Measurements from ENCODE around the gene GPR155. TPM values are rescaled to one million over a fixed set of nuclear protein-coding genes. Genes with fewer than 3 reads are reported as not detected.

GPR155 gene
- total RNA-seq, 1 donor from 2014 or later: 5.2 TPM

- Mint-ChIP-seq H3K36me3 (ENCODE audit: unreplicated experiment) (no peaks in the 10 kb centered on the region), H3K4me3 (ENCODE audit: unreplicated experiment) (no peak overlapping the region), H3K4me1 (ENCODE audit: unreplicated experiment) (no peaks in the 10 kb centered on the region), H3K9me3 (ENCODE audit: unreplicated experiment) (peaks cover 14% of the 10 kb centered on the region), H3K27me3 (ENCODE audit: unreplicated experiment) (peaks cover 43% of the 10 kb centered on the region), H3K27ac (ENCODE audit: unreplicated experiment) (no peak overlapping the region)
- no peak for DNase-seq (ENCODE audit: extremely low spot score, unreplicated experiment)
- TF ChIP-seq CTCF (IDR thresholded peaks at IDR 0.05): no peak
Observed at GRCh38 chr2:174516501-174517378, 29.9 kb upstream of the GPR155 start.

- peaks cover 18% of the 10 kb centered on the region for H3K27me3 Mint-ChIP-seq (ENCODE audit: unreplicated experiment)
- no peaks in the 10 kb centered on the region for H3K4me1 Mint-ChIP-seq (ENCODE audit: unreplicated experiment)
- DNase-seq (ENCODE audit: extremely low spot score, unreplicated experiment): no peak
- peaks cover 26% of the 10 kb centered on the region for H3K9me3 Mint-ChIP-seq (ENCODE audit: unreplicated experiment)
- H3K27ac Mint-ChIP-seq (ENCODE audit: unreplicated experiment): no peak overlapping the region
- H3K4me3 Mint-ChIP-seq (ENCODE audit: unreplicated experiment): no peak overlapping the region
- TF ChIP-seq CTCF (IDR thresholded peaks at IDR 0.05): no peak
- peaks cover 3% of the 10 kb centered on the region for H3K36me3 Mint-ChIP-seq (ENCODE audit: unreplicated experiment)
Observed at GRCh38 chr2:174512345-174512744, 25.5 kb upstream of the GPR155 start.

GRCh38 chr2:174511580-174512260, 24.9 kb upstream of the GPR155 start:
- Mint-ChIP-seq H3K36me3 (ENCODE audit: unreplicated experiment) (peaks cover 3% of the 10 kb centered on the region), H3K4me1 (ENCODE audit: unreplicated experiment) (no peaks in the 10 kb centered on the region), H3K27ac (ENCODE audit: unreplicated experiment) (no peak overlapping the region), H3K4me3 (ENCODE audit: unreplicated experiment) (no peak overlapping the region), H3K9me3 (ENCODE audit: unreplicated experiment) (peaks cover 26% of the 10 kb centered on the region), H3K27me3 (ENCODE audit: unreplicated experiment) (peaks cover 11% of the 10 kb centered on the region)
- TF ChIP-seq CTCF (IDR thresholded peaks at IDR 0.05): no peak
- DNase-seq (ENCODE audit: extremely low spot score, unreplicated experiment): no peak

GRCh38 chr2:174510583-174511189, 23.9 kb upstream of the GPR155 start:
- TF ChIP-seq CTCF (IDR thresholded peaks at IDR 0.05): no peak
- H3K27ac Mint-ChIP-seq (ENCODE audit: unreplicated experiment): no peak overlapping the region
- H3K27me3 Mint-ChIP-seq (ENCODE audit: unreplicated experiment): peaks cover 4% of the 10 kb centered on the region
- H3K4me3 Mint-ChIP-seq (ENCODE audit: unreplicated experiment): no peak overlapping the region
- peaks cover 3% of the 10 kb centered on the region for H3K36me3 Mint-ChIP-seq (ENCODE audit: unreplicated experiment)
- DNase-seq (ENCODE audit: extremely low spot score, unreplicated experiment): no peak
- peaks cover 26% of the 10 kb centered on the region for H3K9me3 Mint-ChIP-seq (ENCODE audit: unreplicated experiment)
- H3K4me1 Mint-ChIP-seq (ENCODE audit: unreplicated experiment): no peaks in the 10 kb centered on the region

All from osteocyte (in vitro differentiated cells).